Measurements from ENCODE around the gene PPM1H. TPM values are rescaled to one million over a fixed set of nuclear protein-coding genes. Genes with fewer than 3 reads are reported as not detected.
A peak's percentile ranks its signal among the peaks of the same experiment; 100 is the strongest.

Gene PPM1H
- total and polyA plus RNA-seq, 2 of the 8 experiments (the other 6 are each of a cell fraction or from before 2014, with no cell fraction given) = 16.4 to 36.1 TPM

DNA sequence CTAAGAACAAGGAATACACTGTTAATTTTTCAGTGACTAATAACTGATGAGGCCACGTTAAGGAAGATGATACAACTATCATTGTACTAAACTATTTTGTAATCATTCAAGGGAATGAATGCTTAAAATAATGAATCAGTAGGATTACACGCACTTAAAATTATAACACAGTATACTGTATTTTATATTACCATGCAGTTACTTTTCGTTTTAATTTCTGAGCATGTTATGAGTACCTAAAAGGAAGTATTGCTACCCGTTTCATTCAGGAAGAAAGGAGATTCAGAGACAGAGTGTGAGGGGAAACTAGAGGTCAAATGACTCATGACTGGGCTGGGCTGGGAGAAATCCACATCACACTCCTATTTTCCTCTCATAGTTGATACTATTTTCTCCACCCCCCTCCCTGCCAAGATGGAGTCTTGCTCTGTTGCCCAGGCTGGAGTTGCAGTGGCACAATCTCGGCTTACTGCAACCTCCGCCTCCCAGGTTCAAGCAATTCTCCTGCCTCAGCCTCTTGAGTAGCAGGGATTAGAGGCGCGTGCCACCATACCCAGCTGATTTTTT is 202.0 kb downstream of the PPM1H start:
- Histone ChIP-seq H4K8ac (ENCODE audit: extremely low read depth, insufficient read depth, low read length) (no peak overlapping the region), H4K5ac (ENCODE audit: insufficient read length, low read depth, low read length) (no peak overlapping the region), H3K23me2 (ENCODE audit: low read depth, low read length) (no peaks in the 10 kb centered on the region), H3K18ac (ENCODE audit: extremely low read depth, low read length) (no peak overlapping the region), H3K27ac (ENCODE audit: low read depth, low read length) (no peak overlapping the region), H2BK5ac (ENCODE audit: low read depth, low read length) (no peak overlapping the region), H2BK120ac (replicated peaks; ENCODE audit: low read depth, low read length) (no peak overlapping the region), H3K23ac (ENCODE audit: insufficient read length) (no peak overlapping the region), H3K9me3 (ENCODE audit: insufficient read depth in 2 of 2, low read depth in 1 of 2, low read length in 1 of 2) (no peaks in the 10 kb centered on the region), H2BK12ac (ENCODE audit: low read depth, low read length) (no peak overlapping the region), H3K14ac (ENCODE audit: insufficient read length) (no peak overlapping the region), H4K20me1 (replicated peaks in 1 of 2; ENCODE audit: control insufficient read depth in 1 of 2, insufficient read depth in 2 of 2, low read length in 2 of 2) (no peaks in the 10 kb centered on the region), H3K36me3 (ENCODE audit: control insufficient read depth in 2 of 4, insufficient read depth in 4 of 4, low read length in 3 of 4) (no peaks in the 10 kb centered on the region; a peak in 1 of 8 replicates), H3K27me3 (replicated peaks in 1 of 4; ENCODE audit: control insufficient read depth in 3 of 4, extremely low read depth in 1 of 4, insufficient read depth in 3 of 4, low read length in 3 of 4) (peaks cover 0 to 2% (median 0%) of the 10 kb centered on the region in 4 experiments; a peak in 1 of 7 replicates), H2AFZ (ENCODE audit: low read length) (no peak overlapping the region), H3K79me1 (ENCODE audit: low read depth, low read length) (no peaks in the 10 kb centered on the region), H2BK15ac (ENCODE audit: low read length) (no peak overlapping the region), H3K79me2 (ENCODE audit: control insufficient read depth in 1 of 2, insufficient read depth in 2 of 2, low read length in 2 of 2) (peaks cover 2 to 3% of the 10 kb centered on the region in 2 experiments; a peak in 2 of 4 replicates), H3K9ac (replicated peaks in 1 of 4; ENCODE audit: extremely low read depth in 1 of 4, low read depth in 3 of 4, low read length in 3 of 4) (peak overlapping the region in 1 of 4 experiments; percentile 13; a peak in 1 of 7 replicates), H3K4me3 (ENCODE audit: extremely low read depth in 1 of 4, insufficient read depth in 2 of 4, low read depth in 3 of 4, low read length in 4 of 4) (no peak overlapping the region), H3K4me1 (replicated peaks in 1 of 4; ENCODE audit: control insufficient read depth in 3 of 4, insufficient read depth in 4 of 4, low read length in 3 of 4) (peaks cover 7 to 18% (median 9%) of the 10 kb centered on the region in 4 experiments), H2BK20ac (ENCODE audit: low read length) (no peak overlapping the region), H3K4ac (replicated peaks; ENCODE audit: insufficient read length, low read depth, low read length) (no peak overlapping the region), H2AK5ac (ENCODE audit: low read depth, low read length) (no peak overlapping the region), H3K56ac (replicated peaks; ENCODE audit: insufficient read length, low read depth, low read length) (no peak overlapping the region), H4K91ac (replicated peaks; ENCODE audit: insufficient read length, low read length) (no peak overlapping the region), H3K4me2 (ENCODE audit: insufficient read depth in 1 of 2, low read depth in 2 of 2, low read length in 2 of 2) (no peak overlapping the region)
- TF ChIP-seq HDAC6 (IDR thresholded peaks at IDR 0.05; ENCODE audit: low read depth, low read length) = no peak
- TF ChIP-seq POLR2A (IDR thresholded peaks at IDR 0.05; ENCODE audit: control extremely low read depth in 1 of 2, low read depth in 2 of 2, low read length in 2 of 2) = no peak
- TF ChIP-seq POLR2AphosphoS5 (IDR thresholded peaks at IDR 0.05; ENCODE audit: low read depth, low read length) = no peak
- TF ChIP-seq JUN (IDR thresholded peaks at IDR 0.05; ENCODE audit: low read depth, low read length) = no peak
- TF ChIP-seq SIRT6 (IDR thresholded peaks at IDR 0.05; ENCODE audit: low read length) = no peak
- no peak for TF ChIP-seq RAD21 (IDR thresholded peaks at IDR 0.05 in 1 of 2, conservative IDR thresholded peaks at IDR 0.05 in 1 of 2; ENCODE audit: low read depth in 2 of 2, low read length in 2 of 2)
- TF ChIP-seq EZH2 (IDR thresholded peaks at IDR 0.05; ENCODE audit: low read depth, low read length, severe bottlenecking) = no peak
- TF ChIP-seq SAP30 (IDR thresholded peaks at IDR 0.05; ENCODE audit: insufficient read depth, insufficient replicate concordance, low read length) = no peak
- no peak for TF ChIP-seq GABPA (IDR thresholded peaks at IDR 0.05; ENCODE audit: borderline replicate concordance, insufficient read depth, low read length)
- TF ChIP-seq CHD2 (IDR thresholded peaks at IDR 0.05; ENCODE audit: low read length) = no peak
- POLR2A ChIA-PET (ENCODE audit: partially characterized antibody) = no interaction called here
- DNase-seq (ENCODE audit: low read depth in 1 of 2, low spot score in 2 of 2) = no peak
- CTCF ChIA-PET (ENCODE audit: partially characterized antibody) = no interaction called here
- 95% methylated on average over 8 of the region's 8 CpGs; no CpG with 5 or more reads in 1 of the 2 experiments for WGBS, 2 experiments (ENCODE audit: extremely low coverage in 1 of 2, insufficient coverage in 1 of 2, insufficient read length in 1 of 2, insufficient replicate concordance in 2 of 2, low coverage in 1 of 2, low lambda C conversion rate in 2 of 2, missing lambda C conversion rate in 1 of 2)
- FAIRE-seq = no peak
